ENCODE measurements around the gene PODN.

DNA sequence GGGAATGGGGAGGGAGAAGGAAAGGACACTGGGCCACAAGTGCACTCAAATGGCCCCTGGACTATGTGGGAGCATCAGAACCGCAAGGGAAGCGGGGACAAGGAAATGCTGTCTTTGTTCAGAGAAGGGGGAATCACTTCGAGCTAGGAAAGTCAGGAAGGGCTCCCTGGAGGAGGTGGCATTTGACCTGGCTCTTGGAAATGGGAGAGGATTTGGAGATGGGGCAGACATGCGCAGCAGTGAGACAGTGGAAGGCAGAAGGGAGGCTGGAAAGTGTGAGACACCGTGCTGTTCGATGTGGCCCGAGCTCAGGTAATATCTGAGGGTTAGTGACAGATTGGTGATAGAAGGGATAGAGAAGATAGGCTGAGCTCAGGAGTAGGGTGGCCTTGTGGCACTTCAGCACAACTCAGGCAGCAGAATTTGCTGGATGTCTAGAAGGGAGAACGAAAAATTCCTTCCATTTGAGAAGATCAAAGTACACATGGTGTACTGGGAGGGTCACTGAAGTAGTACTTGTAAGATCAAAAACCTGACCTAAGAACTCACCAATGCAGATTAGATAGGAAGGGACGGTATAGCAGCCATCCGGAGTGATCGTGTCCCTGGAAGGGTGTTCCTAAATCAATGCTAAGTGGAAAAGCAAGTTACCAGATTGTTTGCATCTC, 55.1 kb downstream of the PODN start:
- TF ChIP-seq, protein P1, sequence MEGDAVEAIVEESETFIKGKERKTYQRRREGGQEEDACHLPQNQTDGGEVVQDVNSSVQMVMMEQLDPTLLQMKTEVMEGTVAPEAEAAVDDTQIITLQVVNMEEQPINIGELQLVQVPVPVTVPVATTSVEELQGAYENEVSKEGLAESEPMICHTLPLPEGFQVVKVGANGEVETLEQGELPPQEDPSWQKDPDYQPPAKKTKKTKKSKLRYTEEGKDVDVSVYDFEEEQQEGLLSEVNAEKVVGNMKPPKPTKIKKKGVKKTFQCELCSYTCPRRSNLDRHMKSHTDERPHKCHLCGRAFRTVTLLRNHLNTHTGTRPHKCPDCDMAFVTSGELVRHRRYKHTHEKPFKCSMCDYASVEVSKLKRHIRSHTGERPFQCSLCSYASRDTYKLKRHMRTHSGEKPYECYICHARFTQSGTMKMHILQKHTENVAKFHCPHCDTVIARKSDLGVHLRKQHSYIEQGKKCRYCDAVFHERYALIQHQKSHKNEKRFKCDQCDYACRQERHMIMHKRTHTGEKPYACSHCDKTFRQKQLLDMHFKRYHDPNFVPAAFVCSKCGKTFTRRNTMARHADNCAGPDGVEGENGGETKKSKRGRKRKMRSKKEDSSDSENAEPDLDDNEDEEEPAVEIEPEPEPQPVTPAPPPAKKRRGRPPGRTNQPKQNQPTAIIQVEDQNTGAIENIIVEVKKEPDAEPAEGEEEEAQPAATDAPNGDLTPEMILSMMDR (IDR thresholded peaks at IDR 0.05) = no peak
- TF ChIP-seq POLR2AphosphoS5 (IDR thresholded peaks at IDR 0.05) (no peak), POLR2A (IDR thresholded peaks at IDR 0.05; ENCODE audit: low read depth) (no peak), EP300 (IDR thresholded peaks at IDR 0.05) (no peak)

Data from esophagus muscularis mucosa (tissue), 4 donors.